Tibial nerve (tissue), 4 donors: ENCODE results near the gene GNS. TPM values are rescaled to one million over a fixed set of nuclear protein-coding genes. Genes with fewer than 3 reads are reported as not detected.

Experiments
- DNase-seq, 2 donors: peaks; one replicate each; pipeline ENCODE4 v3.0.0-alpha.2; 2019; ENCODE audit warnings: low spot score in 2 of 2
- H3K27ac ChIP-seq, 4 donors: fragments of 200-600 bp; sonication (generic) in 3 of 4; one replicate each; pipeline ENCODE4 v1.5.1; 2017 to 2019; ENCODE audit warnings: mild to moderate bottlenecking in 1 of 4
- H3K27me3 ChIP-seq, 2 donors: fragments of 200-600 bp; sonication (generic) in 1 of 2; one replicate each; pipeline versions ENCODE4 v1.5.1 to v1.6.0; 2017 to 2019
- H3K36me3 ChIP-seq, 3 donors: fragments of 200-600 bp; sonication (generic); one replicate each; pipeline ENCODE4 v1.5.1; 2018 to 2019
- H3K4me1 ChIP-seq, 4 donors: fragments of 200-600 bp; sonication (generic) in 3 of 4; one replicate each; pipeline ENCODE4 v1.5.1; 2017 to 2019
- H3K4me3 ChIP-seq, 4 donors: fragments of 200-600 bp; sonication (generic) in 3 of 4; one replicate each; pipeline ENCODE4 v1.5.1; 2017 to 2019; ENCODE audit warnings: mild to moderate bottlenecking in 1 of 4, moderate library complexity in 1 of 4
- H3K9me3 ChIP-seq, 4 donors: fragments of 200-600 bp; sonication (generic) in 3 of 4; one replicate each; pipeline ENCODE4 v1.5.1; 2017 to 2019
- EP300 ChIP-seq, 2 donors: sonication (generic); formaldehyde crosslinking; IDR thresholded peaks; one replicate each; pipeline ENCODE4 v1.6.1; 2017; ENCODE audit warnings: antibody characterized with exemption in 2 of 2, mild to moderate bottlenecking in 1 of 2
- POLR2A ChIP-seq, 2 donors: fragments of 450-650 bp; IDR thresholded peaks; one replicate each; pipeline ENCODE4 v1.6.1; 2017; ENCODE audit warnings: antibody characterized with exemption in 2 of 2, mild to moderate bottlenecking in 2 of 2, moderate library complexity in 2 of 2
- WGBS, 2 donors: methylation state at CpG; one replicate each; pipeline ENCODE4 v1.1.5; 2018; 5-methylcytosine and 5-hydroxymethylcytosine counted together
- total RNA-seq, 4 donors: library from RNA; depleted of rRNA; stranded (reverse); fragments of >200 nt; gene quantifications; one replicate each; pipeline ENCODE4 v1.1.0, GENCODE V29; 2016
- TF ChIP-seq, protein P1 (sequence below), 5 experiments: fragments of 200-600 bp in 3 of 5; fragments of 450-650 bp in 2 of 5; sonication (generic) in 3 of 5; IDR thresholded peaks; one replicate each; pipeline ENCODE4 v1.5.1; 2016 to 2019; ENCODE audit warnings: antibody characterized with exemption in 5 of 5, mild to moderate bottlenecking in 3 of 5, moderate library complexity in 2 of 5

GNS gene
- total RNA-seq, 4 donors from 2014 or later: 72.2 to 88.4 (median 81.4) TPM

DNA sequence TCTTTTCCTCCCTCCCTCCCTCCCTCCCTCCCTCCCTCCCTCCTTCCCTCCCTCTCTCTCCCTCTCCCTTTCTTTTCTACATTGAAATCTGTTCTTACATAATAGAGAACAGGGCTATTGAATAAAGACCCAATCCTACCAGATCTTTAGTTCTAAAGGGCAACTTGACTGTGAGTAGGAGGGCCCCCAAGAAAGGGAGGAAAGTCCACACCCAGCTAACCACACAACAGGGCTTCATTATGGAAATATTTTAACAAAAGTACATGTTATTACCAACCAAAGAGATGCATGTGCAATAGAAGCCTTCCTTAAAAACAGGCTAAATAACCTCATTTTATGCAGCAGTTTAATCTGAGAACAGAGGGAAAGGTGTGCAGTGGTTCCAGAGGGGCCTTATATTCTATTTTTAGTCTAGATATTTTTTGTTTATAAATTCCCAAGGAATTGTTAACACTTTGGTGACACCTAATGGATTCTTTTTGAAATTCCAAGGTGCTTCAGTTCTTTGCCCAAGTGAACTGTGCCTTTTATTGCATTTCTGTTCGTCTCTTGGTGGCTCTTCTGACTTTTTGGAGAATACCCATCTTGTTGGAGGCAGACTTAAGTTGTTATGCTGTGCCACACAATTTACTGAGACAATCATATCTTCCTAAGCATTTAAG lies 63.0 kb downstream of the GNS start:
- 22 to 30% methylated on average over 1 of the region's 1 CpG for WGBS, 2 donors
- peak overlapping the region in 1 of 4 donors; percentile 40 for H3K27ac ChIP-seq

DNA sequence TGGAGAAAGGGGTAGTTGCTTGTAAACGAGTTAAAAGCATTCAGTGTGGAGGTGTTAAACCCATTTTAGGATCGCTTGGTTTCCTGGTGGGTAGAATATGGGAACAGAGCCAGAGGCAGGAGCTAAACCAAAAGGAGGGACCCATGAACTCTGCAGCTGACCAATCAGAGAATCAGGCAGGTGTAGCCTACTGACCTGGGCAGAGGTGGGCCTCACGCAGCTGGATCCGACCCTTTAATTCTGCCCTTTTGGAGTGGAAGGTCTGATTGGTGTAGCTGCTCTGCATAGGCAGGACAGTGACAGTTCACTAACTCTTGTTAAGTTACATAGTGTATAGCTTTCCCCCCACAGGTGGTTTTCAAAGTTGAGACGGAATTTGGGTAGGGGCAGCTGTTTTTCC lies 63.7 kb downstream of the GNS start:
- no peaks in the 10 kb centered on the region for H3K36me3 ChIP-seq
- TF ChIP-seq EP300 (IDR thresholded peaks at IDR 0.05) (no peak), POLR2A (IDR thresholded peaks at IDR 0.05) (no peak)
- TF ChIP-seq, protein P1, sequence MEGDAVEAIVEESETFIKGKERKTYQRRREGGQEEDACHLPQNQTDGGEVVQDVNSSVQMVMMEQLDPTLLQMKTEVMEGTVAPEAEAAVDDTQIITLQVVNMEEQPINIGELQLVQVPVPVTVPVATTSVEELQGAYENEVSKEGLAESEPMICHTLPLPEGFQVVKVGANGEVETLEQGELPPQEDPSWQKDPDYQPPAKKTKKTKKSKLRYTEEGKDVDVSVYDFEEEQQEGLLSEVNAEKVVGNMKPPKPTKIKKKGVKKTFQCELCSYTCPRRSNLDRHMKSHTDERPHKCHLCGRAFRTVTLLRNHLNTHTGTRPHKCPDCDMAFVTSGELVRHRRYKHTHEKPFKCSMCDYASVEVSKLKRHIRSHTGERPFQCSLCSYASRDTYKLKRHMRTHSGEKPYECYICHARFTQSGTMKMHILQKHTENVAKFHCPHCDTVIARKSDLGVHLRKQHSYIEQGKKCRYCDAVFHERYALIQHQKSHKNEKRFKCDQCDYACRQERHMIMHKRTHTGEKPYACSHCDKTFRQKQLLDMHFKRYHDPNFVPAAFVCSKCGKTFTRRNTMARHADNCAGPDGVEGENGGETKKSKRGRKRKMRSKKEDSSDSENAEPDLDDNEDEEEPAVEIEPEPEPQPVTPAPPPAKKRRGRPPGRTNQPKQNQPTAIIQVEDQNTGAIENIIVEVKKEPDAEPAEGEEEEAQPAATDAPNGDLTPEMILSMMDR (IDR thresholded peaks at IDR 0.05): no peak
- H3K4me1 ChIP-seq: peaks cover 0 to 23% (median 2%) of the 10 kb centered on the region in 4 donors
- H3K9me3 ChIP-seq: no peaks in the 10 kb centered on the region
- 85 to 90% methylated on average over 5 of the region's 5 CpGs for WGBS, 2 donors
- DNase-seq: no peak
- no peak overlapping the region for H3K4me3 ChIP-seq
- no peaks in the 10 kb centered on the region for H3K27me3 ChIP-seq
- peak overlapping the region in 1 of 4 donors; percentile 40 for H3K27ac ChIP-seq

More for the DNA sequence above, 63.0 kb downstream of the GNS start:
- H3K27me3 ChIP-seq: no peaks in the 10 kb centered on the region
- H3K36me3 ChIP-seq: no peaks in the 10 kb centered on the region
- H3K4me3 ChIP-seq: no peak overlapping the region
- TF ChIP-seq POLR2A (IDR thresholded peaks at IDR 0.05): no peak
- TF ChIP-seq, protein P1 (IDR thresholded peaks at IDR 0.05): peak in 2 of 5 experiments; percentile 14 to 46
- no peak for TF ChIP-seq EP300 (IDR thresholded peaks at IDR 0.05)
- DNase-seq: no peak
- H3K9me3 ChIP-seq: no peaks in the 10 kb centered on the region
- peaks cover 0 to 30% (median 2%) of the 10 kb centered on the region in 4 donors for H3K4me1 ChIP-seq

GRCh38 chr12:64694130-64695040 lies 64.8 kb downstream of the GNS start:
- Histone ChIP-seq H3K27me3 (no peaks in the 10 kb centered on the region), H3K4me1 (peaks cover 0 to 23% (median 2%) of the 10 kb centered on the region in 4 donors), H3K9me3 (no peaks in the 10 kb centered on the region), H3K4me3 (no peak overlapping the region), H3K36me3 (no peaks in the 10 kb centered on the region), H3K27ac (no peak overlapping the region)
- no peak for DNase-seq
- 76 to 84% methylated on average over 18 of the region's 18 CpGs for WGBS, 2 donors
- TF ChIP-seq EP300 (IDR thresholded peaks at IDR 0.05): no peak
- no peak for TF ChIP-seq POLR2A (IDR thresholded peaks at IDR 0.05)
- TF ChIP-seq, protein P1 (IDR thresholded peaks at IDR 0.05): no peak

DNA sequence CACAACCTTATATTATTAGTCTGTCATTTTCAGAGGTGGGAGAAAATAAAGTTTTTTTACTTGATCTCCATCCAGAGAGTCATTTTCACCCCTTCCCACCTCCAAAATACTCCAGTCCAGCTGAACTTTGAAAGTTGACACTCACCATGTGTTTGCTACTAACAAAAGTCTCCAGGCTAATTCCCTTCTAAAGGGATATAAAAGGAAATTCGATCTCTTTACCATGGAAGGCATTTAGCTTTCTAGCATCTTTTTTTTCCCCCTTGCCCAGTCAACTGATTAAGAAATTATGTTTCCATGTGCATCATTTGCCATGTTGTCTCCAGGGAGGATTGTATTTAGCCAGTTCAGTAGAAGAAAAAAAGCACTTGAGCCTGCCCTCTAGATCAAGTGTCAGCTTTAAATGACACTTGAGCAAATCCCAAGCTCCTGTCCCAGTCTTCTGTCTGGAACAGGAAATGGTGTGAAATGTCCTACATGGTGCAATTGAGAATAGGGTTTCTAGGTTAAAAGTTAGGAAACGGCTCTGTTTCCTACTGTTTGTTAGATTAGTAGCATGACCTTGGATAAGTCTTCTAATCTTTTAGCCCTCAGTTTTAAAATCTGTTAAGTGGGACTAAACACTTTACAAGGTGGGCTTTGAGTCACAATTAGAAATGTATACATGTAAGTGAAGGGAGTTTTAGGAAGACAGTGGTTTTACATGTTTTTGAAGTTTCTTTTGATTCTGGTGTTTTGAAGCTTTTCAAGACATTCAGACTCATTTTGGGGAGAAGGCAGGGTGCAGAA lies 67.2 kb downstream of the GNS start:
- H3K4me1 ChIP-seq: peaks cover 0 to 31% (median 2%) of the 10 kb centered on the region in 4 donors
- TF ChIP-seq POLR2A (IDR thresholded peaks at IDR 0.05) (no peak), EP300 (IDR thresholded peaks at IDR 0.05) (no peak)
- TF ChIP-seq, protein P1 (IDR thresholded peaks at IDR 0.05): no peak
- H3K36me3 ChIP-seq: peaks cover 0 to under 1% (median 0%) of the 10 kb centered on the region in 3 donors
- no peaks in the 10 kb centered on the region for H3K9me3 ChIP-seq
- no peak for DNase-seq
- no peaks in the 10 kb centered on the region for H3K27me3 ChIP-seq
- 38 to 50% methylated on average over 2 of the region's 2 CpGs for WGBS, 2 donors
- no peak overlapping the region for H3K4me3 ChIP-seq
- no peak overlapping the region for H3K27ac ChIP-seq
